Activated CD8-positive, alpha-beta T cell treated with anti-CD3 and anti-CD28 coated beads for 36 hours (primary cell): ENCODE data around the gene STEAP1. TPM values are rescaled to one million over a fixed set of nuclear protein-coding genes. Genes with fewer than 3 reads are reported as not detected.

ENCODE experiments used
- ATAC-seq: fragments of 200-7000 bp; cut with Tn5 transposase; one replicate; pipeline ENCODE4 v1.10.0; 2021; ENCODE audit warnings: mild to moderate bottlenecking, moderate library complexity
- CTCF ChIA-PET: fragments of 350-600 bp; sonication (Branson Sonifier 250); formaldehyde crosslinking; loops from one replicate; lab custom pipeline; 2021; ENCODE audit warnings: antibody characterized with exemption; lab: Charles Lee
- POLR2A ChIA-PET: fragments of 350-600 bp; sonication (Branson Sonifier 250); formaldehyde crosslinking; loops from one replicate; lab custom pipeline; 2021; ENCODE audit warnings: antibody characterized with exemption; lab: Charles Lee
- DNase-seq: peaks from one replicate; pipeline ENCODE4 v3.0.0-alpha.2; 2020
- H3K27ac Mint-ChIP-seq: one replicate; pipeline ENCODE4 v1.8.0; 2021; ENCODE audit warnings: mild to moderate bottlenecking, mixed read lengths
- H3K27me3 Mint-ChIP-seq: one replicate; pipeline ENCODE4 v1.8.0; 2021; ENCODE audit warnings: mixed read lengths
- H3K36me3 Mint-ChIP-seq: one replicate; pipeline ENCODE4 v1.8.0; 2021; ENCODE audit warnings: low read depth, mixed read lengths
- H3K4me1 Mint-ChIP-seq: one replicate; pipeline ENCODE4 v1.8.0; 2021; ENCODE audit warnings: low read depth, mixed read lengths
- H3K4me3 Mint-ChIP-seq: one replicate; pipeline ENCODE4 v1.8.0; 2021; ENCODE audit warnings: mild to moderate bottlenecking, moderate library complexity, mixed read lengths
- H3K9me3 Mint-ChIP-seq: one replicate; pipeline ENCODE4 v1.8.0; 2021; ENCODE audit warnings: mixed read lengths
- intact Hi-C: fragments of 100-400 bp; cut with micrococcal nuclease; formaldehyde crosslinking; loops from one replicate; pipeline ENCODE4 v1.10.0; 2022
- total RNA-seq, 2 experiments: library from RNA; stranded (reverse); gene quantifications; one replicate each; pipeline ENCODE4 v1.2.3, GENCODE V29; 2021
- TF ChIP-seq, protein P1 (sequence below): fragments of 200-600 bp; IDR thresholded peaks from one replicate; pipeline ENCODE4 v1.8.0; 2022; ENCODE audit warnings: antibody characterized with exemption, mild to moderate bottlenecking

STEAP1 gene
- total RNA-seq, 2 experiments from 2014 or later = 0.27 to 0.51 TPM

DNA sequence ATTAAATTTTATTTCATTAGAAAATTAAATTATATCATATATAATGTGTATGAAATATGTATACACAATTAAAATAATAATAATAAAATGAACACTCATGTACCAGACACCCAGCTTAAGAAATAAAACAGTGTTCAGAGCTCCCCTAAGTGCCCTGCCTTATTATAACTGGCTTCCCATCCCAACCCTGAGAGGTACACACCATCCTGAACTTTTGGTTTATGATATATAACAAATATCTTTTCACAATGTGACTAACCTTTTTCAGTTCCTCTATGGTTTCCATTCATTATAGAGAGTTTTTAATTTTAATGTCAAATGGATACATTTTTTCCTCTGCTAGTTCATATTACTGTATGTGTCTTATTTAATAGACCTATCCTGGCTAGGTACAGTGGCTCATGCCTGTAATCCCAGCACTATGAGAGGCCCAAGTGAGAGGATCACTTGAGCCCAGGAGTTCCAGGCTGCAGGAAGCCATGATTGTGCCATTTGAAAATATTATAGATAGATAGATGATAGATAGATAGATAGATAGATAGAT is 33.3 kb downstream of the STEAP1 start:
- H3K27me3 Mint-ChIP-seq = peaks cover 7% of the 10 kb centered on the region
- ChIA-PET CTCF (interaction anchor here (1.0 to 1.4 kb wide), 2 partner anchors 24 to 59 kb away, joined by 3 read pairs; partner anchors contain the start of gene STEAP2), POLR2A (interaction anchor here (1.1 kb wide), 1 partner anchor 9 kb away, joined by 4 read pairs; no protein-coding TSS in a partner anchor)
- no peaks in the 10 kb centered on the region for H3K4me1 Mint-ChIP-seq
- intact Hi-C loops = no loop called here
- DNase-seq (no peak), ATAC-seq (no peak)
- H3K9me3 Mint-ChIP-seq = peaks cover 11% of the 10 kb centered on the region
- H3K36me3 Mint-ChIP-seq = no peaks in the 10 kb centered on the region
- H3K27ac Mint-ChIP-seq = no peak overlapping the region
- no peak overlapping the region for H3K4me3 Mint-ChIP-seq
- TF ChIP-seq, protein P1, sequence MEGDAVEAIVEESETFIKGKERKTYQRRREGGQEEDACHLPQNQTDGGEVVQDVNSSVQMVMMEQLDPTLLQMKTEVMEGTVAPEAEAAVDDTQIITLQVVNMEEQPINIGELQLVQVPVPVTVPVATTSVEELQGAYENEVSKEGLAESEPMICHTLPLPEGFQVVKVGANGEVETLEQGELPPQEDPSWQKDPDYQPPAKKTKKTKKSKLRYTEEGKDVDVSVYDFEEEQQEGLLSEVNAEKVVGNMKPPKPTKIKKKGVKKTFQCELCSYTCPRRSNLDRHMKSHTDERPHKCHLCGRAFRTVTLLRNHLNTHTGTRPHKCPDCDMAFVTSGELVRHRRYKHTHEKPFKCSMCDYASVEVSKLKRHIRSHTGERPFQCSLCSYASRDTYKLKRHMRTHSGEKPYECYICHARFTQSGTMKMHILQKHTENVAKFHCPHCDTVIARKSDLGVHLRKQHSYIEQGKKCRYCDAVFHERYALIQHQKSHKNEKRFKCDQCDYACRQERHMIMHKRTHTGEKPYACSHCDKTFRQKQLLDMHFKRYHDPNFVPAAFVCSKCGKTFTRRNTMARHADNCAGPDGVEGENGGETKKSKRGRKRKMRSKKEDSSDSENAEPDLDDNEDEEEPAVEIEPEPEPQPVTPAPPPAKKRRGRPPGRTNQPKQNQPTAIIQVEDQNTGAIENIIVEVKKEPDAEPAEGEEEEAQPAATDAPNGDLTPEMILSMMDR = no peak

DNA sequence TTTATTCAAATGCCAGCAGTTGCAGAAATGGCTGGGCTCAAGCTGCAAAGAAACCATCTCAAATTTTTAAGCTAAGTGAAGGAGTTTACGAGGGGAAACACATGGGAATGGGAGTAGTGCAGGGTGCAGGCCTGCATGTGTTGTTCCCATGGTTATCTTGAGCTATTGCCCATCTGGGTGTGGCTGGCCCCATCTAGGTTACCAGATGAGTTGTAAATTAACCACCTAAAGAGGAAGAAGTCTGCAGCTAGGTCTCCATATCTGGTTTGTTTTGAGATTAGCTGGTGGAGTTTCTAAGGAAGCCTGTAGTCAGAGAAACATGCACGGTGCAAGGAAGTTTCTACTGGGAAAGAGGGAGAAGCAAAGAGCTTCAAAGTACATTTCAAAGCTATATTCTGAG is 34.0 kb downstream of the STEAP1 start:
- Mint-ChIP-seq H3K36me3 (no peaks in the 10 kb centered on the region), H3K9me3 (peaks cover 15% of the 10 kb centered on the region), H3K27ac (no peak overlapping the region), H3K4me1 (no peaks in the 10 kb centered on the region), H3K4me3 (no peak overlapping the region), H3K27me3 (peaks cover 2% of the 10 kb centered on the region)
- TF ChIP-seq, protein P1 = no peak
- ChIA-PET POLR2A (interaction anchor here (1.1 kb wide), 1 partner anchor 10 kb away, joined by 4 read pairs; no protein-coding TSS in a partner anchor), CTCF (interaction anchor here (0.9 kb wide), 1 partner anchor 11 kb away, joined by 3 read pairs; no protein-coding TSS in a partner anchor)
- DNase-seq = no peak
- ATAC-seq = no peak
- intact Hi-C loops = no loop called here

DNA sequence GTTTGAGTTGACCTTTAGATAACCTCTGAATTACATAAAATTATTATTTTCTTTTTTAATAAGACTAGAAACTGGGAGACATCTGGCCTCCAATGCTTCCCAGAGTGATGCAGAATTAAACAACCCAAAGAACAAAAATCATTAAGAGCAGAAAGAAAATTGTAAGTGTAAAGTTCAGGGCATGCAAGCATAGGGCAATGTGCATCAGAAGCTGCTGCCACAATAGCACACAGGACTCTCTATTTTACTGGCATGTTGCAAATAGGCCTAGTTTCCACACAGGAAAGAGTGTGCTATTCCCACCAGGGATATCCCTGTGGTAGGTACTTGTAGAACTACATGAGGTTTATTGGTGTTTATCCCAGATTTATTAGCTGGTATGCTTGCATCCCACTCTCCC is 36.7 kb downstream of the STEAP1 start:
- H3K4me3 Mint-ChIP-seq = no peak overlapping the region
- H3K27ac Mint-ChIP-seq = no peak overlapping the region
- intact Hi-C loops = no loop called here
- ChIA-PET CTCF (interaction anchor here (1.1 kb wide), 1 partner anchor 237 kb away, joined by 3 read pairs; no protein-coding TSS in a partner anchor), POLR2A (no interaction called here)
- ATAC-seq (no peak), DNase-seq (no peak)
- no peaks in the 10 kb centered on the region for H3K36me3 Mint-ChIP-seq
- TF ChIP-seq, protein P1 = no peak
- H3K27me3 Mint-ChIP-seq = no peaks in the 10 kb centered on the region
- no peaks in the 10 kb centered on the region for H3K4me1 Mint-ChIP-seq
- peaks cover 15% of the 10 kb centered on the region for H3K9me3 Mint-ChIP-seq

GRCh38 chr7:90191648-90192047 is 37.4 kb downstream of the STEAP1 start:
- CTCF ChIA-PET = no interaction called here

More at GRCh38 chr7:90191648-90192047, 37.4 kb downstream of the STEAP1 start:
- Mint-ChIP-seq H3K36me3 (no peaks in the 10 kb centered on the region), H3K4me3 (no peak overlapping the region), H3K27ac (no peak overlapping the region), H3K4me1 (no peaks in the 10 kb centered on the region), H3K27me3 (peaks cover 2% of the 10 kb centered on the region), H3K9me3 (peaks cover 15% of the 10 kb centered on the region)
- POLR2A ChIA-PET = no interaction called here
- TF ChIP-seq, protein P1 = no peak
- ATAC-seq (no peak), DNase-seq (no peak)
- intact Hi-C loops = no loop called here
